ENCODE data around the gene TMEFF2.

TMEFF2 gene

GRCh38 chr2:192184349-192184748 is 10.4 kb downstream of the TMEFF2 start:
- in situ Hi-C loops (cut with HindIII; ENCODE audit: low sequenced_read_pairs), result no loop called here

DNA sequence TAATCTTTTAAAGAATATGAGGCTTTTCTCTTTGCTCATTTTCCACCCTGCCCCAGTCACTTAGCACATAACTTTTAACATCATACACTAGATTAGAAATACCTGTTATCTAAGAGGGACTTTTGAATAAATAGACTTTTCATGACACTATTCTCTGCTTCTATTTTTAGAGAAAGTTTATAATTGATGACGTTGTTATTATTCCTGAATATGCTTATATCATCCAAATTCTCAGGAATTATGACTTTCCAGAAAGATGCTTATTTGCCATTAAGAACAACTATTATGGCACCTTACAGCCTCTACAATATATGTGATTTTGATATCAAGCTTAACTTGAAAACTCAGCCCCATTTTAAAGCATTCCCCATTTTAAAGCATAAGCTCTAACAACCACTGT is 11.4 kb downstream of the TMEFF2 start:
- in situ Hi-C loops (cut with HindIII; ENCODE audit: low sequenced_read_pairs), result no loop called here

GRCh38 chr2:192166946-192167345 is 27.8 kb downstream of the TMEFF2 start:
- in situ Hi-C loops (cut with HindIII; ENCODE audit: low sequenced_read_pairs), result loop anchor here (5.0 kb wide), 1 partner anchor 600 kb away; no protein-coding TSS in a partner anchor

- in situ Hi-C loops (cut with HindIII; ENCODE audit: low sequenced_read_pairs), result loop anchor here (5.0 kb wide), 1 partner anchor 599 kb away; no protein-coding TSS in a partner anchor
Measured at GRCh38 chr2:192165842-192166241, 28.9 kb downstream of the TMEFF2 start.

GRCh38 chr2:192162392-192163042 is 32.2 kb downstream of the TMEFF2 start:
- in situ Hi-C loops (cut with HindIII; ENCODE audit: low sequenced_read_pairs), result no loop called here

- in situ Hi-C loops (cut with HindIII; ENCODE audit: low sequenced_read_pairs), result no loop called here
Measured at GRCh38 chr2:192161656-192162290, 33.0 kb downstream of the TMEFF2 start.

DNA sequence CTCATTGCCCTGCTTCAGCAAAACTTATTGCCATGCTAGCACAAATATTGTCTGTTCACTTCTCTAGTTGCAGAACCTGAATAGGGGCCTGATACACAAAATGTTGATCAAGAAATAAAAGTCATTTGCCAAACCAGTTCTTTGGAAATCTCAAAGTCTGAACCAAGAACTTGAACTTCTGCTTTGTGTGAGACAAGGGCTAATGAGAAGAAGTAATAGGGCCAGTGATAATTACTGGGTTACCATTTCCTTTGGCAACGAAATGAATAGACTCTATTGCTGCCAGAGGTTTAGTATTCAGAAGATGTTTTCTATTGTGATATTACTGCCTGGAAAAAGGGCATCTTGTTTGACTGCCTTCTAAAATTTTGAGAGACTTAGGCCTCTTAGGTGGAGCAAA is 35.0 kb downstream of the TMEFF2 start:
- in situ Hi-C loops (cut with HindIII; ENCODE audit: low sequenced_read_pairs), result loop anchor here (10.0 kb wide), 1 partner anchor 345 kb away; no protein-coding TSS in a partner anchor

DNA sequence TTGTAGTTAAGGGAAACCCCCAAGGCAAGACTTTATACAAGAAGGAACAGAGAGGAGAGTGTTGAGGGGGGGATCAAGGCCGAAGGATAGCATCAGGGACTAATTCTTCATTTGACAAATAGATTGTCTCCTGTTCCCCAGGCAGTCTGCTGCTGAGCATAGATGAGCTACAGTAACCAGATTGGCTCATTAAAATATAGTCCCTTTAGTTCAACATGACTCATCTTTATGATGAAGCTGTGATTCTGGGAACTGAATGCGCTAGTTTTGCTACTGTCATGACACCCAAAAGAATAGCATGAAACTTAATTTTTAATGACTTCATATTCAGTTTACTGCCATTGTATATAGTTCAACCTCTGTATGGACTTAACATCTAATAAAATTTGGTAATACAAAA is 35.5 kb downstream of the TMEFF2 start:
- in situ Hi-C loops (cut with HindIII; ENCODE audit: low sequenced_read_pairs), result loop anchor here (10.0 kb wide), 1 partner anchor 344 kb away; no protein-coding TSS in a partner anchor

- in situ Hi-C loops (cut with HindIII; ENCODE audit: low sequenced_read_pairs), result loop anchor here (10.0 kb wide), 1 partner anchor 343 kb away; no protein-coding TSS in a partner anchor
Measured at GRCh38 chr2:192157776-192158175, 37.0 kb downstream of the TMEFF2 start.

DNA sequence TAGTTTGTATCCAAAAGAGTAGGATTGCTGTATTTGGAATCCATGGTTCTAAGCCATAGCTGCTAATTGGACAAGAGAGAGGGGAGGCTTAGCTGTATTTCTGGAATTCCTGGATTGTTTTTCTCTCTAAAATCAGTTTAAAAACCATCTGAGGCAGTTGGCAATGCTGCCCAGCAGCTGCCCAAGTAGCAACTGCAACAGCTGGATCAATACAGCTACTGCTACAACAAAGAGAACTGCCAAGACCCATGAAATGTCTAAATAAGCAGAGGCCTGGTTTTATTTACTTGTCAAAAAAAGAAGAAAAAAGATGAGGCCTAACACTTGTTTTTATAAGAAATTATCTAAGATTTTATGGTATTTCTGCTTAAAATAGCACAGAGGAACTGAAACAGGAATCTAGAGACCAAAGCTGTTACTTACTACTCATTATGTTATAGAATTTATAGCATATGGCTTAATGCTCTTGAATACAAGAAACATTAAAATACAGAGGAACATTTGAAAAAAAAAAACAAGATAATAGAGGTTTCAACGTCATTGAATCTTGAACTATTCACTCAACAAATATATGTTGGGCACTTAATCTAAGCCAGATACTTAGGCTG is 39.1 kb downstream of the TMEFF2 start:
- in situ Hi-C loops (cut with HindIII; ENCODE audit: low sequenced_read_pairs), result loop anchor here (10.0 kb wide), 1 partner anchor 341 kb away; no protein-coding TSS in a partner anchor

- in situ Hi-C loops (cut with HindIII; ENCODE audit: low sequenced_read_pairs), result loop anchor here (10.0 kb wide), 1 partner anchor 339 kb away; no protein-coding TSS in a partner anchor
Measured at GRCh38 chr2:192153561-192153960, 41.2 kb downstream of the TMEFF2 start.

DNA sequence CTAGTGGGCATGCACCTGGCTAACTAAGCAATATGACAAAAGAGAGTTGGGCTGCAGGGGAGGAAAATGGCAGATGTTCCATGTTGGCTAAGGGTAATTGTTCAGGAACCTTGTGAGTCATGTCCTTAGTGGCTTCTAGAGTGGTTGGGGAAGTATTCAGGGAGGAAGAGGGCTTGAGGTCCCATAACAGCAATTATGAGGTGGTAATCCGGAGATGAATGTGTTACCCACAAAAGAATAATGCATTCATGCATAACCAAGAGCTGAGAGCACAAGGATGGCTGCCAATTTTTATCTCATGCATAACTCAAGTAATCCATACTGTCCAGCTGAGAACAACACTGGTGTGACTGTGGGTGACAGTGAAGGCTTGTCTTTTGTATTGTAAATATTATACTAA is 42.9 kb downstream of the TMEFF2 start:
- in situ Hi-C loops (cut with HindIII; ENCODE audit: low sequenced_read_pairs), result loop anchor here (10.0 kb wide), 1 partner anchor 337 kb away; no protein-coding TSS in a partner anchor

DNA sequence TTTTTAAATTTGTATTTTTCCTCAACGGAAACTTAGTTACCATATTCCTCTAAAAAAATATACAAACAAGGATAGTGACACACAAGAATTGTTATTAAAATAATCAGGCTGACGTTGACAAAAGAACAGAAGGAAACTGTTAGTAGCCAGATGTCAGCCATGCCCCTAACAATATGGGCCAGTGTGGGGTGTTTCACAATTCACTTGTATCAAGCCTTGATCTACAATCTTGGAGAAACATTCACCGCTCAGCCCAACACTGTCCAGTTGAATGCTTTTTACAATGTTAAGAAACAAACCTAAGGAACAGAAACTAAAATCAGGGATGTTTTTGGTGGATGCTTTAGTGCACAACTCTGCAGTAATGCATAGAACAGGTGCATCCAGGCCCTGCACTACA is 44.6 kb downstream of the TMEFF2 start:
- in situ Hi-C loops (cut with HindIII; ENCODE audit: low sequenced_read_pairs), result loop anchor here (10.0 kb wide), 1 partner anchor 335 kb away; no protein-coding TSS in a partner anchor

DNA sequence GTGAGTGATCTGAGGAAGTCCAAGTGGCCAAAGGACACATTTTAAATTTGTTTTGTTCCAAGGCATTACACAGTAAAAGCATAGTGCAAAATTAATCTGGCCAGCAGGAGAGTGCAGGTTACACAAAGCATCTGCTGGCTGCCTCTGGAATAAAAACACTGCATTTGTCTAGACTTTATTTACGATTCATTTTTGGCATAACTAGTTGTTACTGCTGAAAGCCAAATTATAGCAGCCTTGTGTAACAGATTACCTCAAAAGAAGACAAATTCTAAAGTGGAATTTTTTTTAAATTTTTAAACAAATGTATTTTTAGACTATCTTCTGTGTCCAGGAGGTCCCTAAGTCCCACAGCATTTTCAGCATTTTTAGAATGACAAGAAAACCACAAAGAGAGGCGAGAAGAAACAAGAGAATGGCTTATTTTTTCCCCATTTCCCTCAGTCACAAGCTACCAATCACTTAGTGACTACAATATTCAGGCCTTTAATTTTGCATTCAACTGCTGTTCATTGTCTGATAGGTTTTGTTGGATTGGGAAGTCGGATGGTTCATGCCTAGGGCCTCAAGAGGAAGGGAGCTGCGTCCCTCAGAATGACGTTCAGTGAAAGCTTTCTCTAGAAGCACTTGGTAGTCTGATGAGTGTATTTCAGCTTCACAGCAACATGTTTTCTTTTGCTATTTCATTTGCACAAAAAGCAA is 46.0 kb downstream of the TMEFF2 start:
- in situ Hi-C loops (cut with HindIII; ENCODE audit: low sequenced_read_pairs), result no loop called here

DNA sequence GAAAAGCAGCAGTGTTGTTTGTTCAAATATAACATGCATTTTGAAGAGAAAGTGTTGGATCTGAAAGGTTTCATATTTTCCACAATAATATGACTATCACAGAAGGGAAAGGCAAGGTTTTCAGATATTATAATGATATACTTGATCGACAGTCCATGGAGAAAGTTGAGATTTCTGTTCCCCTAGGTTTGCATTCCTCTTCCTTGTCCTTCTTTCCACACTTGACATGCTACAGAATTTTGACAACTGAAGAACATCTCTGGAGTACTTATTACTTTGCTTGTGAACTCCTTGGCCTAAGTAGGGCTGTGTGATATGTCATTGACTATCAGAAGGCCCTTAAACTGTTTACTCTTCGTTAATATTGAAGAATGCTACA is 46.5 kb downstream of the TMEFF2 start:
- in situ Hi-C loops (cut with HindIII; ENCODE audit: low sequenced_read_pairs), result no loop called here

DNA sequence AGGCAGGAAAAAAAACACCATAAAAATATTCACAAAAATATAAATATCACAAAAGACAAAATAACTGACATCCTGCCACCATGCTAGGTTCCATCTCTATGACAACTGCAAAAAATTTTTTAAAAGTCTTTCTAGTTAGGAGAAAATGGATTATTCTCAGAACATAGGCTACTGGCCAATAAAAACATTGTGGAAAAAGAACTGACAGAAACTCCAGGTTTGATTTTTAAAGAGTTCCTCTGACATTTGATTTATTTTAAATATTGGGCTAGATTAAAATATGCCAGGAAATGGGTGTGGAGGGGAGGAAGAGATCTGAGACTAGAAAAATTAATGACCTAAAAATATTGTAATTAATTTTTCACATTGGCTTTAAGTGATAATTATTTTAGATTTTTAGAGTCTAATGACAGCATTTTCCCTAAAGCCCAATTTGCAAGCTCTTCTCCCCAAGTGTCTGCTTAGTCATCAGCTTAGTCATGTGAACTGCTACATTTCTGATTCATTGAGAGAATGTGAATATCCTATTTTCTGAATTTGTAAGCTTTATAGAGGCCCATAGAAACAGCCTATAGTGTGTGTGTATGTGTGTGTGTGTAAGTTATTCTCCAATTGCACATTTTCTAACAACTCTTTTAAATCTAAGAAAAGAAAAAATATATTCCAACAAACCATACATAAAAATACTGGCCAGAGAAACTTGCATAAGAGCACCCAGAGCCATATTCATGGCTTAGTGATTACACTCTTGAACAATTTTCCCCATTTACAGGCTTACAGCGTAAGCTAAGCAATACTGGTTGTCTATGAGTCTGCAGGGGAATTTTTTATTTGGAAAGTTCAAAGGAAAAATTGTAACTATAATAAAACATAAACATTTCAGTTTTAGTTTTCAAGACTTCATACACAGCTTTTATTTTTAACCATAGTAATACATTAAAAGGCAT is 48.4 kb downstream of the TMEFF2 start:
- in situ Hi-C loops (cut with HindIII; ENCODE audit: low sequenced_read_pairs), result no loop called here

DNA sequence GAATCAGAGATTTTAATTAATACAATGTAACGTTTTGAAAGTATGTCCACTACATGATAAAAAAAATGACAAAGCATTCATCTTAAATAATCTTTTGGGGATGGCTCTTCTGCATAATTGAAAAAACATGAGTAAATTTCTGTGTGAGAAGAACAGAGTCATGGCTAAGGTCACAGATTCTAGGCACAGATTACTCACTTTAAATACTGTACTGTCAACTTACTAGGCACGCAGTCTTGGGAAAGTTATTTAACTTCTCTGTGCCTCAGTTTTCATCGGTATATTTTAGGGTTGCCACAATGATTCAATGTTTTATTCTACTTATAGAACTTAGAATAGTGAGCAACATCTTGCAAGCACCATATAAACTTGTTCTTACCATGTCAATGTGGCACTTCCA is 49.2 kb downstream of the TMEFF2 start:
- in situ Hi-C loops (cut with HindIII; ENCODE audit: low sequenced_read_pairs), result no loop called here

DNA sequence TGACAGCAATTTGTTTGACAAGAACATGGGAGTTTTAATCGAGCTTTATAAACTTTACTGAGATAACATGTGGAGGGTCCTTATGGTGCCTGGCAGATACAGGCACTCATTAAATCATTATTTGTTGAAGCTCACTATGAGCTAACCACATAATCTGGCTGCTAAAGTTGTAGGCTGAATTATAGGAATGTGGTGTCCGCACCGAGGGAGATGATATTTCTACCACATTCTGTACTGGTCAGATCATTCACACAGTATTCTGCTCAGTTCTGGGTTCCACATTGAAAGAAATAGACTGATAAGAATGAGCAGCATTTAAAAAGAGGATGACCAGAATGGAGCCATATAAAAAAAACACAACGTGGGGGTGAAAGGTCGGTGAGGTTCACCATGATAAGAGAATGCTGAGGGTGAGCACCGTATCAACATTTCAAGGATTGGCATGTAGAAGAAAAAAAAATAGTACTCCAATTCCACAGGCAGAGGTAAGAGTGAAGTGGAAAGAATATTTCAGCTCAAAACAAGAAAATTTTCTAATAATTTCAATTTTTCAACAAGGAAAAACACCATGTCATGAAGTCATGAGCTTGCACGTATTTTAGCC is 54.4 kb downstream of the TMEFF2 start:
- in situ Hi-C loops (cut with HindIII; ENCODE audit: low sequenced_read_pairs), result no loop called here

- in situ Hi-C loops (cut with HindIII; ENCODE audit: low sequenced_read_pairs), result no loop called here
Measured at GRCh38 chr2:192139813-192140212, 54.9 kb downstream of the TMEFF2 start.

DNA sequence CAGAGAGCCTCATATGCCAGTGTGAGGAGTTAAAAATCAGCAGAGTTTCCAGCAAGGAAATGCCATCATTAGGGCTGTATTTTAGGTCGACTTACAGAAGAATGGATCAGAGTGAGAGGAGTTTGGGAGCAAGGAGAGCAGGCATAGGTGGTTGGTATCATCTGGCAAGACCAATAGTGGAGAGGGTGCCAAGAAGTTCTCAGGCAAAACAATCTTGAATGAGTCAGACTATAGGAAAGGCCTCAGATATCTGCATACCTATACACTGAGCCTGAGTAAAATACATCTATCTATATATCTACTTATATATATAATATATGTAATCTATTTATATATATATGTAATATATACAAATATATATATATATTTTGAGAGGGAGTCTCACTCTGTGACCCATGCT is 57.3 kb downstream of the TMEFF2 start:
- in situ Hi-C loops (cut with HindIII; ENCODE audit: low sequenced_read_pairs), result no loop called here

Data from endothelial cell of hepatic sinusoid (primary cell).